H9 (cell line): ENCODE data around the gene RAG1. TPM values are rescaled to one million over a fixed set of nuclear protein-coding genes. Genes with fewer than 3 reads are reported as not detected.

ENCODE experiments used
- DNase-seq: peaks from one replicate; pipeline ENCODE4 v3.0.0-alpha.2; 2017
- H2AFZ ChIP-seq: one replicate; pipeline ENCODE4 v1.6.1; 2013; ENCODE audit warnings: mild to moderate bottlenecking, low read length, control low read depth, moderate library complexity
- H2AK5ac ChIP-seq: 2 replicates; pipeline ENCODE4 v1.6.1; 2013; ENCODE audit warnings: low read length, control low read depth, mixed read lengths; ENCODE audit not compliant: insufficient read length
- H2BK120ac ChIP-seq: one replicate; pipeline ENCODE4 v1.6.1; 2013; ENCODE audit warnings: low read depth, mild to moderate bottlenecking, low read length, control low read depth, inconsistent platforms; ENCODE audit not compliant: poor library complexity, severe bottlenecking
- H2BK12ac ChIP-seq: 2 replicates; pipeline ENCODE4 v1.6.1; 2013; ENCODE audit warnings: low read length, control low read depth, mixed read lengths, low read depth; ENCODE audit not compliant: insufficient read length
- H2BK15ac ChIP-seq: 2 replicates; pipeline ENCODE4 v1.6.1; 2013; ENCODE audit warnings: low read depth, low read length, control low read depth
- H2BK20ac ChIP-seq: one replicate; pipeline ENCODE4 v1.6.1; 2013; ENCODE audit warnings: low read depth, mild to moderate bottlenecking, low read length, control low read depth, inconsistent platforms; ENCODE audit not compliant: poor library complexity, severe bottlenecking
- H2BK5ac ChIP-seq: 2 replicates; pipeline ENCODE4 v1.6.1; 2013; ENCODE audit warnings: low read length, control low read depth, mixed read lengths; ENCODE audit not compliant: insufficient read length
- H3K14ac ChIP-seq: 2 replicates; pipeline ENCODE4 v1.6.1; 2013; ENCODE audit warnings: low read length, control low read depth; ENCODE audit not compliant: insufficient read depth
- H3K18ac ChIP-seq: 2 replicates; pipeline ENCODE4 v1.6.1; 2013; ENCODE audit warnings: low read depth, mild to moderate bottlenecking, mixed read lengths, low read length, control low read depth; ENCODE audit not compliant: insufficient read length
- H3K23ac ChIP-seq: 2 replicates; pipeline ENCODE4 v1.6.1; 2013; ENCODE audit warnings: low read length, control low read depth, mixed read lengths, low read depth; ENCODE audit not compliant: insufficient read length
- H3K23me2 ChIP-seq: 2 replicates; pipeline ENCODE4 v1.6.1; 2013; ENCODE audit warnings: low read depth, mild to moderate bottlenecking, mixed read lengths, low read length, control low read depth; ENCODE audit not compliant: insufficient read length, poor library complexity, severe bottlenecking
- H3K27ac ChIP-seq: 2 replicates; pipeline ENCODE4 v1.5.1; 2013; ENCODE audit warnings: low read length, control low read depth, mixed read lengths, low read depth; ENCODE audit not compliant: insufficient read length
- H3K27me3 ChIP-seq: 2 replicates; pipeline ENCODE4 v1.6.1; 2013; ENCODE audit warnings: low read length, control low read depth, inconsistent platforms; ENCODE audit not compliant: insufficient read depth
- H3K4ac ChIP-seq: 2 replicates; pipeline ENCODE4 v1.6.1; 2013; ENCODE audit warnings: low read depth, mild to moderate bottlenecking, control low read depth, inconsistent platforms, low read length, moderate library complexity
- H3K4me1 ChIP-seq: 2 replicates; pipeline ENCODE4 v1.6.1; 2013; ENCODE audit warnings: low read length, control low read depth, inconsistent platforms; ENCODE audit not compliant: insufficient read depth
- H3K4me2 ChIP-seq: 2 replicates; pipeline ENCODE4 v1.6.1; 2013; ENCODE audit warnings: low read length, control low read depth, mixed read lengths; ENCODE audit not compliant: insufficient read length, insufficient read depth
- H3K56ac ChIP-seq: 2 replicates; pipeline ENCODE4 v1.6.1; 2013; ENCODE audit warnings: low read depth, mild to moderate bottlenecking, mixed read lengths, low read length, control low read depth; ENCODE audit not compliant: insufficient read length
- H3K79me1 ChIP-seq: 2 replicates; pipeline ENCODE4 v1.6.1; 2013; ENCODE audit warnings: low read depth, mild to moderate bottlenecking, moderate library complexity, low read length, control low read depth, inconsistent platforms; ENCODE audit not compliant: insufficient read depth, poor library complexity, severe bottlenecking
- H3K79me2 ChIP-seq: 2 replicates; pipeline ENCODE4 v1.6.1; 2013; ENCODE audit warnings: low read length, control low read depth, inconsistent platforms; ENCODE audit not compliant: insufficient read depth
- H3K9ac ChIP-seq: 2 replicates; pipeline ENCODE4 v1.6.1; 2013; ENCODE audit warnings: low read length, control low read depth, mixed read lengths; ENCODE audit not compliant: insufficient read length; ENCODE audit errors: extremely low read depth
- H3K9me3 ChIP-seq: one replicate; pipeline ENCODE4 v1.6.1; 2013; ENCODE audit warnings: low read depth, low read length, inconsistent platforms; ENCODE audit not compliant: control insufficient read depth
- H3T11ph ChIP-seq: one replicate; pipeline ENCODE4 v1.6.1; 2013; ENCODE audit warnings: mild to moderate bottlenecking, low read length, control low read depth, inconsistent platforms
- H4K20me1 ChIP-seq: one replicate; pipeline ENCODE4 v1.6.1; 2013; ENCODE audit not compliant: control insufficient read depth, insufficient read length, insufficient read depth
- H4K5ac ChIP-seq: 2 replicates; pipeline ENCODE4 v1.6.1; 2013; ENCODE audit warnings: low read depth, mild to moderate bottlenecking, mixed read lengths, low read length, control low read depth; ENCODE audit not compliant: insufficient read length
- H4K8ac ChIP-seq: replicated peaks from 2 replicates; pipeline ENCODE4 v1.6.1; 2013; ENCODE audit warnings: low read length, control low read depth, mixed read lengths, low read depth; ENCODE audit not compliant: insufficient read length
- H4K91ac ChIP-seq: 2 replicates; pipeline ENCODE4 v1.6.1; 2013; ENCODE audit warnings: low read depth, mild to moderate bottlenecking, moderate library complexity, mixed read lengths, low read length, control low read depth; ENCODE audit not compliant: insufficient read length
- H3K27ac Mint-ChIP-seq, 3 experiments: 2 replicates in 2 of 3; 3 replicates in 1 of 3; pipeline ENCODE4 v1.8.0; 2020 to 2021; ENCODE audit warnings: mixed read lengths in 3 of 3, mild to moderate bottlenecking in 1 of 3, moderate library complexity in 1 of 3
- H3K27me3 Mint-ChIP-seq: 2 replicates; pipeline ENCODE4 v1.8.0; 2021; ENCODE audit warnings: low read depth, mild to moderate bottlenecking, moderate library complexity, mixed read lengths
- H3K36me3 Mint-ChIP-seq, 3 experiments: 2 replicates in 2 of 3; 3 replicates in 1 of 3; pipeline ENCODE4 v1.8.0; 2020 to 2021; ENCODE audit warnings: low read depth in 3 of 3, mixed read lengths in 3 of 3; ENCODE audit not compliant: insufficient read depth in 1 of 3
- H3K4me1 Mint-ChIP-seq, 2 experiments: 2 replicates each; pipeline ENCODE4 v1.8.0; 2020; ENCODE audit warnings: mixed read lengths in 2 of 2
- H3K4me3 Mint-ChIP-seq, 2 experiments: 2 replicates in 1 of 2; 3 replicates in 1 of 2; pipeline ENCODE4 v1.8.0; 2020 to 2021; ENCODE audit warnings: mild to moderate bottlenecking in 2 of 2, mixed read lengths in 2 of 2, moderate library complexity in 1 of 2
- H3K9me3 Mint-ChIP-seq, 2 experiments: 2 replicates in 1 of 2; 3 replicates in 1 of 2; pipeline ENCODE4 v1.8.0; 2020; ENCODE audit warnings: mild to moderate bottlenecking in 2 of 2, mixed read lengths in 2 of 2, moderate library complexity in 1 of 2
- CTCF ChIP-seq: fragments of 200-600 bp; sonication (generic); conservative IDR thresholded peaks from 3 replicates; pipeline ENCODE4 v1.8.0; 2021; ENCODE audit warnings: antibody characterized with exemption, mild to moderate bottlenecking
- WGBS: extraction: QIAGEN DNeasy Blood & Tissue Kit; methylation state at CpG from one replicate; pipeline ENCODE4 v1.1.7; 2013; ENCODE audit warnings: missing lambda C conversion rate, low lambda C conversion rate, mixed read lengths; ENCODE audit not compliant: insufficient read length; ENCODE audit errors: extremely low coverage; 5-methylcytosine and 5-hydroxymethylcytosine counted together
- total RNA-seq: library from RNA; stranded (reverse); gene quantifications from 2 replicates; pipeline ENCODE4 v1.2.1, GENCODE V29; 2021

RAG1 gene
- total RNA-seq, 1 experiment from 2014 or later, result 0.70 TPM

- Histone ChIP-seq H3T11ph (no peak overlapping the region), H2BK120ac (no peak overlapping the region), H3K79me1 (no peaks in the 10 kb centered on the region), H3K4ac (no peak overlapping the region), H3K23me2 (no peaks in the 10 kb centered on the region), H4K8ac (no peak overlapping the region), H4K20me1 (no peaks in the 10 kb centered on the region), H3K79me2 (no peaks in the 10 kb centered on the region), H3K14ac (no peak overlapping the region), H3K27me3 (no peaks in the 10 kb centered on the region), H4K91ac (no peak overlapping the region), H3K56ac (no peak overlapping the region), H2BK15ac (no peak overlapping the region), H2BK12ac (no peak overlapping the region), H3K4me1 (no peaks in the 10 kb centered on the region), H2BK20ac (no peak overlapping the region), H3K23ac (no peak overlapping the region), H3K18ac (no peak overlapping the region), H3K4me2 (no peak overlapping the region), H2BK5ac (no peak overlapping the region), H3K9ac (no peak overlapping the region), H2AK5ac (no peak overlapping the region), H3K9me3 (no peaks in the 10 kb centered on the region), H2AFZ (no peak overlapping the region), H4K5ac (no peak overlapping the region), H3K27ac (no peak overlapping the region)
- H3K9me3 Mint-ChIP-seq, result no peaks in the 10 kb centered on the region
- DNase-seq, result no peak
- H3K36me3 Mint-ChIP-seq, result no peaks in the 10 kb centered on the region
- H3K4me1 Mint-ChIP-seq, result no peaks in the 10 kb centered on the region
- no peak overlapping the region for H3K4me3 Mint-ChIP-seq
- WGBS, result 100% methylated on average over 1 of the region's 2 CpGs
- no peaks in the 10 kb centered on the region for H3K27me3 Mint-ChIP-seq
- no peak overlapping the region for H3K27ac Mint-ChIP-seq
- TF ChIP-seq CTCF, result no peak
Measured at GRCh38 chr11:36601155-36601554, 33.3 kb downstream of the RAG1 start.
